ENCODE data around the gene NRDE2.

DNA sequence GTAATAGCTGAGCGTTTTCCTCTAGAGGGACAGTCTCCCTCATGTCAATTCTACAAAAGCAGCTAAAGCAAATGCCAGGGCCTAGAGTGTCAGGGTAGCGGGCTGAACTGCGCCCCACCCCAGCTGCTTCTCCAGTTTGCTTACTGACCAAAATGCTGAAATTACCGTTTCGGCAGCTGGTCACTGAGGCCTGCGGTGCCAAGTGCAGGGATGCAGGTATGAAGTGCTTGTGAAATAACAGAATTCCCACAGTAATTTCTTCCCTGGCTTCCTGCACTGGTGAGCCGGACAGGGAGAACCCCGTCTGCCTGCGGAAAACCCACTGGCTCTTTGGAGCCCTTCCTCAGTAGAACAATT is 56.3 kb downstream of the NRDE2 start:
- TF ChIP-seq, protein P1, sequence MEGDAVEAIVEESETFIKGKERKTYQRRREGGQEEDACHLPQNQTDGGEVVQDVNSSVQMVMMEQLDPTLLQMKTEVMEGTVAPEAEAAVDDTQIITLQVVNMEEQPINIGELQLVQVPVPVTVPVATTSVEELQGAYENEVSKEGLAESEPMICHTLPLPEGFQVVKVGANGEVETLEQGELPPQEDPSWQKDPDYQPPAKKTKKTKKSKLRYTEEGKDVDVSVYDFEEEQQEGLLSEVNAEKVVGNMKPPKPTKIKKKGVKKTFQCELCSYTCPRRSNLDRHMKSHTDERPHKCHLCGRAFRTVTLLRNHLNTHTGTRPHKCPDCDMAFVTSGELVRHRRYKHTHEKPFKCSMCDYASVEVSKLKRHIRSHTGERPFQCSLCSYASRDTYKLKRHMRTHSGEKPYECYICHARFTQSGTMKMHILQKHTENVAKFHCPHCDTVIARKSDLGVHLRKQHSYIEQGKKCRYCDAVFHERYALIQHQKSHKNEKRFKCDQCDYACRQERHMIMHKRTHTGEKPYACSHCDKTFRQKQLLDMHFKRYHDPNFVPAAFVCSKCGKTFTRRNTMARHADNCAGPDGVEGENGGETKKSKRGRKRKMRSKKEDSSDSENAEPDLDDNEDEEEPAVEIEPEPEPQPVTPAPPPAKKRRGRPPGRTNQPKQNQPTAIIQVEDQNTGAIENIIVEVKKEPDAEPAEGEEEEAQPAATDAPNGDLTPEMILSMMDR (IDR thresholded peaks at IDR 0.05), result no peak
- TF ChIP-seq POLR2A (IDR thresholded peaks at IDR 0.05), result no peak
